RWPE1 (cell line): ENCODE measurements around the gene SLC12A4.
A peak's percentile ranks its signal among the peaks of the same experiment; 100 is the strongest.
"Not testable (repeated sequence)": the region's sequence is repeated elsewhere in the genome, so short reads cannot be mapped to it uniquely, and the experiment has no call there.

Source experiments
- CTCF ChIA-PET: fragments of 350-600 bp; sonication (Branson Sonifier 250); formaldehyde crosslinking; extraction: SDS; loops from one replicate; lab custom pipeline; 2021; lab: Yijun Ruan, JAX
- POLR2A ChIA-PET: fragments of 400-600 bp; formaldehyde crosslinking; extraction: SDS; loops from one replicate; lab custom pipeline; 2020; ENCODE audit warnings: antibody characterized with exemption; ENCODE audit not compliant: low non-redundant PET; lab: Yijun Ruan, JAX
- DNase-seq: peaks from one replicate; pipeline ENCODE4 v3.0.0; 2012; ENCODE audit warnings: low spot score
- H3K27ac ChIP-seq: fragments of 450-650 bp; 2 replicates; pipeline ENCODE4 v1.5.1; 2017
- CTCF ChIP-seq: fragments of 450-650 bp; conservative IDR thresholded peaks from 2 replicates; pipeline ENCODE4 v1.5.1; 2017; ENCODE audit warnings: low read depth, mild to moderate bottlenecking

Gene SLC12A4

GRCh38 chr16:67995423-67995822 lies 27.0 kb upstream of the SLC12A4 start:
- no peak for TF ChIP-seq CTCF
- ChIA-PET POLR2A (no interaction called here), CTCF (interaction anchor here (0.7 to 1.2 kb wide), 4 partner anchors 13 to 532 kb away, joined by 3 to 7 read pairs (median 6); no protein-coding TSS in a partner anchor)
- H3K27ac ChIP-seq = no peak overlapping the region
- DNase-seq = no peak

- ChIA-PET POLR2A (interaction anchor here (0.6 kb wide), 1 partner anchor 29 kb away, joined by 3 read pairs; no protein-coding TSS in a partner anchor), CTCF (interaction anchor here (0.5 to 0.8 kb wide), 4 partner anchors 26 to 1459 kb away, joined by 4 to 7 read pairs (median 4); no protein-coding TSS in a partner anchor)
Observed at GRCh38 chr16:67994040-67994408, 25.6 kb upstream of the SLC12A4 start.

GRCh38 chr16:67993207-67994039 lies 25.0 kb upstream of the SLC12A4 start:
- ChIA-PET CTCF (interaction anchor here (0.5 to 0.8 kb wide), 3 partner anchors 25 to 49 kb away, joined by 4 to 7 read pairs (median 5); no protein-coding TSS in a partner anchor), POLR2A (interaction anchor here (0.6 kb wide), 1 partner anchor 30 kb away, joined by 3 read pairs; no protein-coding TSS in a partner anchor)
- peak; percentile 97 for TF ChIP-seq CTCF
- peak; percentile 72 for DNase-seq
- peak overlapping the region; percentile 53 for H3K27ac ChIP-seq

More at GRCh38 chr16:67994040-67994408, 25.6 kb upstream of the SLC12A4 start:
- peak overlapping the region; percentile 53 for H3K27ac ChIP-seq
- not testable (repeated sequence) for DNase-seq

GRCh38 chr16:67992661-67993206 lies 24.3 kb upstream of the SLC12A4 start:
- ChIA-PET POLR2A (no interaction called here), CTCF (interaction anchor here (1.4 to 2.7 kb wide), 2 partner anchors 13 to 48 kb away, joined by 5 to 18 read pairs; no protein-coding TSS in a partner anchor)
- no peak overlapping the region for H3K27ac ChIP-seq
- DNase-seq = no peak
- TF ChIP-seq CTCF = no peak

GRCh38 chr16:67990018-67990386 lies 21.6 kb upstream of the SLC12A4 start:
- POLR2A ChIA-PET = no interaction called here
- CTCF ChIA-PET = interaction anchor here (2.7 kb wide), 1 partner anchor 51 kb away, joined by 18 read pairs; no protein-coding TSS in a partner anchor

GRCh38 chr16:67989322-67990017 lies 21.0 kb upstream of the SLC12A4 start:
- ChIA-PET POLR2A (no interaction called here), CTCF (interaction anchor here (0.6 to 1.1 kb wide), 4 partner anchors 42 to 277 kb away, joined by 3 to 6 read pairs (median 4); no protein-coding TSS in a partner anchor)
- DNase-seq = no peak
- no peak for TF ChIP-seq CTCF
- no peak overlapping the region for H3K27ac ChIP-seq

More at GRCh38 chr16:67990018-67990386, 21.6 kb upstream of the SLC12A4 start:
- TF ChIP-seq CTCF = no peak
- no peak overlapping the region for H3K27ac ChIP-seq
- no peak for DNase-seq
